Tibial artery (tissue), 4 donors: Measurements from ENCODE around the gene ANKFY1.
A peak's percentile ranks its signal among the peaks of the same experiment; 100 is the strongest.

ENCODE experiments used
- DNase-seq, 2 donors: peaks; one replicate each; pipeline ENCODE4 v3.0.0-alpha.2; 2019
- H3K27ac ChIP-seq, 2 donors: fragments of 200-600 bp; sonication (generic) in 1 of 2; 1 replicate in 1 of 2; 2 replicates in 1 of 2; pipeline ENCODE4 v1.5.1; 2018 to 2019; ENCODE audit warnings: mild to moderate bottlenecking in 1 of 2
- H3K27me3 ChIP-seq, 2 donors: fragments of 200-600 bp; sonication (generic) in 1 of 2; one replicate each; pipeline versions ENCODE4 v1.5.1 to v1.6.0; 2016 to 2019
- H3K36me3 ChIP-seq, 3 donors: fragments of 200-600 bp; sonication (generic) in 2 of 3; one replicate each; pipeline ENCODE4 v1.5.1; 2016 to 2019; ENCODE audit warnings: mild to moderate bottlenecking in 2 of 3
- H3K4me1 ChIP-seq, 4 donors: fragments of 200-600 bp; sonication (generic) in 2 of 4; 1 replicate in 3 of 4; 2 replicates in 1 of 4; pipeline ENCODE4 v1.5.1; 2016 to 2019
- H3K4me3 ChIP-seq, 2 donors: fragments of 200-600 bp; sonication (generic) in 1 of 2; 1 replicate in 1 of 2; 2 replicates in 1 of 2; pipeline ENCODE4 v1.5.1; 2018 to 2019; ENCODE audit warnings: mild to moderate bottlenecking in 2 of 2
- H3K9me3 ChIP-seq, 3 donors: fragments of 200-600 bp; sonication (generic) in 1 of 3; one replicate each; pipeline ENCODE4 v1.5.1; 2016 to 2019
- CTCF ChIP-seq, 2 experiments: fragments of 200-600 bp in 1 of 2; fragments of 450-650 bp in 1 of 2; IDR thresholded peaks; one replicate each; pipeline ENCODE4 v1.5.1; 2017 to 2019; ENCODE audit warnings: antibody characterized with exemption in 2 of 2, mild to moderate bottlenecking in 1 of 2, moderate library complexity in 1 of 2
- intact Hi-C: fragments of 100-400 bp; cut with DNase I; formaldehyde crosslinking; loops from one replicate; pipeline ENCODE4 v1.15.0; 2023; ENCODE audit warnings: low total_unique reads

Gene ANKFY1

GRCh38 chr17:4187076-4187475 lies 76.7 kb downstream of the ANKFY1 start:
- Histone ChIP-seq H3K4me3 (no peak overlapping the region), H3K9me3 (no peaks in the 10 kb centered on the region), H3K4me1 (peaks cover 0 to 17% (median 5%) of the 10 kb centered on the region in 4 donors), H3K36me3 (peaks cover 45 to 75% (median 61%) of the 10 kb centered on the region in 3 donors), H3K27ac (peak overlapping the region in 1 of 2 donors; percentile 26), H3K27me3 (no peaks in the 10 kb centered on the region)
- TF ChIP-seq CTCF (IDR thresholded peaks at IDR 0.05) = no peak
- no peak for DNase-seq
- intact Hi-C loops = no loop called here

- no peaks in the 10 kb centered on the region for H3K27me3 ChIP-seq
- no peak for TF ChIP-seq CTCF (IDR thresholded peaks at IDR 0.05)
- peak overlapping the region in 1 of 2 donors; percentile 26 for H3K27ac ChIP-seq
- H3K4me3 ChIP-seq = no peak overlapping the region
- intact Hi-C loops = no loop called here
- DNase-seq = no peak
- peaks cover 0 to 17% (median 5%) of the 10 kb centered on the region in 4 donors for H3K4me1 ChIP-seq
- peaks cover 51 to 82% (median 67%) of the 10 kb centered on the region in 3 donors for H3K36me3 ChIP-seq
- no peaks in the 10 kb centered on the region for H3K9me3 ChIP-seq
Observed at GRCh38 chr17:4186357-4186881, 77.4 kb downstream of the ANKFY1 start.

GRCh38 chr17:4185656-4186055 lies 78.1 kb downstream of the ANKFY1 start:
- intact Hi-C loops = no loop called here
- no peak for DNase-seq

GRCh38 chr17:4184811-4185210 lies 79.0 kb downstream of the ANKFY1 start:
- peaks cover 0 to 3% (median 1%) of the 10 kb centered on the region in 4 donors for H3K4me1 ChIP-seq
- TF ChIP-seq CTCF (IDR thresholded peaks at IDR 0.05) = no peak
- intact Hi-C loops = no loop called here
- no peaks in the 10 kb centered on the region for H3K27me3 ChIP-seq
- H3K4me3 ChIP-seq = no peak overlapping the region
- H3K36me3 ChIP-seq = peaks cover 65 to 90% (median 80%) of the 10 kb centered on the region in 3 donors
- no peaks in the 10 kb centered on the region for H3K9me3 ChIP-seq
- peak in 1 of 2 donors; percentile 44 for DNase-seq
- H3K27ac ChIP-seq = no peak overlapping the region

More at GRCh38 chr17:4185656-4186055, 78.1 kb downstream of the ANKFY1 start:
- Histone ChIP-seq H3K4me1 (peaks cover 0 to 11% (median 3%) of the 10 kb centered on the region in 4 donors), H3K36me3 (peaks cover 59 to 85% (median 74%) of the 10 kb centered on the region in 3 donors), H3K27ac (no peak overlapping the region), H3K9me3 (no peaks in the 10 kb centered on the region), H3K27me3 (no peaks in the 10 kb centered on the region), H3K4me3 (no peak overlapping the region)
- TF ChIP-seq CTCF (IDR thresholded peaks at IDR 0.05) = no peak

GRCh38 chr17:4182043-4182442 lies 81.7 kb downstream of the ANKFY1 start:
- Histone ChIP-seq H3K4me1 (no peaks in the 10 kb centered on the region), H3K27me3 (no peaks in the 10 kb centered on the region), H3K36me3 (peaks cover 78 to 96% (median 91%) of the 10 kb centered on the region in 3 donors), H3K4me3 (no peak overlapping the region), H3K9me3 (no peaks in the 10 kb centered on the region), H3K27ac (no peak overlapping the region)
- TF ChIP-seq CTCF (IDR thresholded peaks at IDR 0.05) = no peak
- peak in 1 of 2 donors; percentile 51 for DNase-seq
- intact Hi-C loops = no loop called here
